HCT116 (cell line): Measurements from ENCODE around the gene CLSTN1. TPM values are rescaled to one million over a fixed set of nuclear protein-coding genes. Genes with fewer than 3 reads are reported as not detected.

Experiments
- ATAC-seq: fragments of 200-7000 bp; cut with Tn5 transposase; 2 replicates; pipeline ENCODE4 v1.9.1; 2020; ENCODE audit warnings: mild to moderate bottlenecking, moderate library complexity
- BruUV-seq: library from RNA; stranded (reverse); fragments of 400-500 nt; replicated peaks from 2 replicates; lab custom pipeline; 2021; lab: Mats Ljungman, UMichigan
- CTCF ChIA-PET: fragments of 300-600 bp; sonication (Branson Sonifier 250); formaldehyde crosslinking; loops from one replicate; lab custom pipeline; 2021; ENCODE audit warnings: antibody characterized with exemption; lab: Charles Lee
- POLR2A ChIA-PET: fragments of 300-600, 350-600 bp; sonication (Branson Sonifier 250); formaldehyde crosslinking; loops from one replicate; lab custom pipeline; 2021; ENCODE audit warnings: antibody characterized with exemption; lab: Charles Lee
- RAD21 ChIA-PET, 2 experiments: fragments of 300-600 bp; sonication (Branson Sonifier 250); formaldehyde crosslinking; loops; one replicate each; lab custom pipeline; 2023; ENCODE audit warnings: low total read pairs in 2 of 2; ENCODE audit not compliant: uncharacterized antibody in 2 of 2, unreplicated experiment in 2 of 2, low non-redundant PET in 1 of 2; lab: Charles Lee
- DNase-seq: peaks from one replicate; pipeline ENCODE4 v3.0.0-alpha.2; 2010; ENCODE audit warnings: low read depth, low spot score
- H2AFZ ChIP-seq: fragments of 200-600 bp; shearing (Covaris generic), sonication (generic); 2 replicates; pipeline ENCODE4 v1.6.1; 2017; ENCODE audit warnings: low read depth, mixed run types, mixed read lengths, antibody characterized with exemption, low read length; ENCODE audit not compliant: poor library complexity, severe bottlenecking
- H3K27ac ChIP-seq: 2 replicates; pipeline ENCODE4 v1.5.1; 2012; ENCODE audit warnings: low read depth, low read length
- H3K27me3 ChIP-seq: fragments of 200-600 bp; sonication (generic); 2 replicates; pipeline ENCODE4 v1.6.1; 2016; ENCODE audit warnings: mixed run types, low read length, mixed read lengths; ENCODE audit not compliant: insufficient read depth
- H3K36me3 ChIP-seq, 2 experiments: fragments of 200-500 bp in 1 of 2; fragments of 200-600 bp in 1 of 2; sonication (Bioruptor generic) in 1 of 2; sonication (generic) in 1 of 2; 2 replicates each; pipeline versions ENCODE4 v1.5.1 to v1.6.1; 2014 to 2016; ENCODE audit warnings: low read length in 2 of 2, inconsistent platforms in 1 of 2, mixed read lengths in 1 of 2, mixed run types in 1 of 2; ENCODE audit not compliant: insufficient read depth in 2 of 2, control insufficient read depth in 1 of 2
- H3K4me1 ChIP-seq, 2 experiments: fragments of 200-600 bp in 1 of 2; sonication (generic) in 1 of 2; 2 replicates each; pipeline versions ENCODE4 v1.5.1 to v1.6.1; 2012 to 2017; ENCODE audit warnings: low read length in 2 of 2, inconsistent platforms in 1 of 2, mild to moderate bottlenecking in 1 of 2, mixed read lengths in 1 of 2, mixed run types in 1 of 2, moderate library complexity in 1 of 2; ENCODE audit not compliant: insufficient read depth in 2 of 2, control insufficient read depth in 1 of 2
- H3K4me2 ChIP-seq: fragments of 200-600 bp; sonication (generic); 2 replicates; pipeline ENCODE4 v1.6.1; 2017; ENCODE audit warnings: mixed run types, low read length, mixed read lengths
- H3K4me3 ChIP-seq, 2 experiments: fragments of 200-600 bp in 1 of 2; sonication (generic) in 1 of 2; replicated peaks in 1 of 2; 2 replicates each; pipeline ENCODE4 v1.5.1; 2011 to 2016; ENCODE audit warnings: low read length in 2 of 2, control low read depth in 1 of 2, low read depth in 1 of 2, mild to moderate bottlenecking in 1 of 2, mixed read lengths in 1 of 2, mixed run types in 1 of 2
- H3K79me2 ChIP-seq: fragments of 200-600 bp; sonication (generic); 2 replicates; pipeline ENCODE4 v1.6.1; 2017; ENCODE audit warnings: mild to moderate bottlenecking, mixed run types, low read length, moderate library complexity, mixed read lengths; ENCODE audit not compliant: insufficient read depth
- H3K9ac ChIP-seq: fragments of 200-600 bp; sonication (generic); 2 replicates; pipeline ENCODE4 v1.6.1; 2016; ENCODE audit warnings: low read length, mixed read lengths
- H3K9me2 ChIP-seq: fragments of 200-600 bp; sonication (generic), shearing (Covaris generic); 2 replicates; pipeline ENCODE4 v1.6.1; 2017; ENCODE audit warnings: mixed run types, mild to moderate bottlenecking, moderate library complexity; ENCODE audit not compliant: insufficient read depth
- H3K9me3 ChIP-seq, 2 experiments: fragments of 200-500 bp in 1 of 2; fragments of 200-600 bp in 1 of 2; sonication (Bioruptor generic) in 1 of 2; sonication (generic) in 1 of 2; 2 replicates each; pipeline ENCODE4 v1.6.1; 2014 to 2017; ENCODE audit warnings: low read length in 2 of 2, mixed read lengths in 2 of 2, inconsistent platforms in 1 of 2, low read depth in 1 of 2, mild to moderate bottlenecking in 1 of 2, mixed run types in 1 of 2, moderate library complexity in 1 of 2; ENCODE audit not compliant: control insufficient read depth in 1 of 2, insufficient read depth in 1 of 2
- H4K20me1 ChIP-seq: fragments of 200-600 bp; sonication (generic), shearing (Covaris generic); 2 replicates; pipeline ENCODE4 v1.6.1; 2017; ENCODE audit warnings: mixed run types, mild to moderate bottlenecking, moderate library complexity; ENCODE audit not compliant: insufficient read depth
- YY1 ChIP-seq: IDR thresholded peaks from 2 replicates; pipeline ENCODE4 v1.6.1; 2011; ENCODE audit warnings: low read length, low read depth, moderate library complexity, mild to moderate bottlenecking; ENCODE audit not compliant: insufficient replicate concordance; ENCODE audit errors: extremely low read depth
- ZNF274 ChIP-seq: fragments of 200-500 bp; sonication (Bioruptor generic); IDR thresholded peaks from 2 replicates; pipeline ENCODE4 v1.6.1; 2014; ENCODE audit warnings: mild to moderate bottlenecking, low read depth, low read length, inconsistent platforms
- intact Hi-C: fragments of 100-400 bp; cut with micrococcal nuclease; formaldehyde crosslinking; loops from 2 replicates; pipeline ENCODE4 v1.10.0; 2022
- total RNA-seq: library from RNA; stranded (reverse); gene quantifications from one replicate; pipeline ENCODE4 v1.2.1, GENCODE V29; 2021; ENCODE audit not compliant: unreplicated experiment

CLSTN1 gene
- total RNA-seq, 1 experiment from 2014 or later, result 113 TPM

GRCh38 chr1:9760824-9761223, 62.9 kb downstream of the CLSTN1 start:
- H3K4me3 ChIP-seq, result no peak overlapping the region
- H3K9me3 ChIP-seq, result no peaks in the 10 kb centered on the region
- peaks cover 2 to 7% of the 10 kb centered on the region in 2 experiments; a peak in 2 of 4 replicates for H3K4me1 ChIP-seq
- H3K9me2 ChIP-seq, result no peaks in the 10 kb centered on the region
- no peaks in the 10 kb centered on the region for H3K27me3 ChIP-seq
- ATAC-seq, result no peak
- peaks cover 7% of the 10 kb centered on the region; the same call in 1 of the 2 replicates for H4K20me1 ChIP-seq
- intact Hi-C loops, result no loop called here
- ChIA-PET RAD21 (no interaction called here), POLR2A (no interaction called here), CTCF (no interaction called here)
- H2AFZ ChIP-seq, result no peak overlapping the region
- H3K79me2 ChIP-seq, result peaks cover 50% of the 10 kb centered on the region
- H3K36me3 ChIP-seq, result no peaks in the 10 kb centered on the region; a peak in 2 of 4 replicates
- no peak overlapping the region for H3K9ac ChIP-seq
- TF ChIP-seq YY1, result no peak
- BruUV-seq, result no TSS peak
- H3K4me2 ChIP-seq, result no peak overlapping the region
- no peak for DNase-seq
- H3K27ac ChIP-seq, result no peak overlapping the region

GRCh38 chr1:9759939-9760338, 63.8 kb downstream of the CLSTN1 start:
- no peak for TF ChIP-seq ZNF274
- Histone ChIP-seq H4K20me1 (peaks cover 7% of the 10 kb centered on the region; the same call in 1 of the 2 replicates), H3K9ac (no peak overlapping the region), H3K27me3 (no peaks in the 10 kb centered on the region), H3K9me2 (no peaks in the 10 kb centered on the region), H3K4me1 (peaks cover 0 to 7% of the 10 kb centered on the region in 2 experiments; a peak in 1 of 4 replicates), H3K9me3 (no peaks in the 10 kb centered on the region), H3K27ac (no peak overlapping the region), H3K36me3 (no peaks in the 10 kb centered on the region; a peak in 2 of 4 replicates), H3K4me3 (no peak overlapping the region), H3K4me2 (no peak overlapping the region), H3K79me2 (peaks cover 52% of the 10 kb centered on the region; the same call in 1 of the 2 replicates), H2AFZ (no peak overlapping the region)
- ChIA-PET POLR2A (no interaction called here), CTCF (no interaction called here), RAD21 (no interaction called here)
- ATAC-seq, result no peak
- no TSS peak for BruUV-seq
- DNase-seq, result no peak
- intact Hi-C loops, result no loop called here
